Measurements from ENCODE around the gene MXD3.
A peak's percentile ranks its signal among the peaks of the same experiment; 100 is the strongest.

Gene MXD3

DNA sequence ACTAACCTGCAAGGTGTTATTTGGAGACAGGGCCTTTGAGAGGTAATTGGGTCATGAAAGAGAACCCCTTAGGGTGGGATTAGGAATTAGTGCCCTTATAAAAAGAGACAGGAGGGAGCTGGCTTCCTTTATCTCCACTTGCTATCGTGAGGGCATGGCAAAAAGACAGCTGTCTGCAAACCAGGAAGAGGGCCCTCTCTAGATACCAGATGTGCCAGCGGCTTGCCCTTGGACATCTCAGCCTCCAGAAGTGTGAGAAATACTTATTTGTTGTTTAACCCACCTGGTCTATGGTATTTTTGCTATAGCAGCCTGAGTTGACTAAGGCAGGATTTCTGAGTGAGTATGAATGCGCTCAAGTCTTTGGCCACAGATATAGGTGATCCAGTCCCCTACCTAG lies 45.0 kb upstream of the MXD3 start:
- H3K27ac ChIP-seq: peak overlapping the region; percentile 80
- TF ChIP-seq, protein P1, sequence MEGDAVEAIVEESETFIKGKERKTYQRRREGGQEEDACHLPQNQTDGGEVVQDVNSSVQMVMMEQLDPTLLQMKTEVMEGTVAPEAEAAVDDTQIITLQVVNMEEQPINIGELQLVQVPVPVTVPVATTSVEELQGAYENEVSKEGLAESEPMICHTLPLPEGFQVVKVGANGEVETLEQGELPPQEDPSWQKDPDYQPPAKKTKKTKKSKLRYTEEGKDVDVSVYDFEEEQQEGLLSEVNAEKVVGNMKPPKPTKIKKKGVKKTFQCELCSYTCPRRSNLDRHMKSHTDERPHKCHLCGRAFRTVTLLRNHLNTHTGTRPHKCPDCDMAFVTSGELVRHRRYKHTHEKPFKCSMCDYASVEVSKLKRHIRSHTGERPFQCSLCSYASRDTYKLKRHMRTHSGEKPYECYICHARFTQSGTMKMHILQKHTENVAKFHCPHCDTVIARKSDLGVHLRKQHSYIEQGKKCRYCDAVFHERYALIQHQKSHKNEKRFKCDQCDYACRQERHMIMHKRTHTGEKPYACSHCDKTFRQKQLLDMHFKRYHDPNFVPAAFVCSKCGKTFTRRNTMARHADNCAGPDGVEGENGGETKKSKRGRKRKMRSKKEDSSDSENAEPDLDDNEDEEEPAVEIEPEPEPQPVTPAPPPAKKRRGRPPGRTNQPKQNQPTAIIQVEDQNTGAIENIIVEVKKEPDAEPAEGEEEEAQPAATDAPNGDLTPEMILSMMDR (conservative IDR thresholded peaks at IDR 0.05): no peak

GRCh38 chr5:177355868-177356168 lies 44.1 kb upstream of the MXD3 start:
- H3K27ac ChIP-seq: no peak overlapping the region
- TF ChIP-seq, protein P1 (conservative IDR thresholded peaks at IDR 0.05): no peak

DNA sequence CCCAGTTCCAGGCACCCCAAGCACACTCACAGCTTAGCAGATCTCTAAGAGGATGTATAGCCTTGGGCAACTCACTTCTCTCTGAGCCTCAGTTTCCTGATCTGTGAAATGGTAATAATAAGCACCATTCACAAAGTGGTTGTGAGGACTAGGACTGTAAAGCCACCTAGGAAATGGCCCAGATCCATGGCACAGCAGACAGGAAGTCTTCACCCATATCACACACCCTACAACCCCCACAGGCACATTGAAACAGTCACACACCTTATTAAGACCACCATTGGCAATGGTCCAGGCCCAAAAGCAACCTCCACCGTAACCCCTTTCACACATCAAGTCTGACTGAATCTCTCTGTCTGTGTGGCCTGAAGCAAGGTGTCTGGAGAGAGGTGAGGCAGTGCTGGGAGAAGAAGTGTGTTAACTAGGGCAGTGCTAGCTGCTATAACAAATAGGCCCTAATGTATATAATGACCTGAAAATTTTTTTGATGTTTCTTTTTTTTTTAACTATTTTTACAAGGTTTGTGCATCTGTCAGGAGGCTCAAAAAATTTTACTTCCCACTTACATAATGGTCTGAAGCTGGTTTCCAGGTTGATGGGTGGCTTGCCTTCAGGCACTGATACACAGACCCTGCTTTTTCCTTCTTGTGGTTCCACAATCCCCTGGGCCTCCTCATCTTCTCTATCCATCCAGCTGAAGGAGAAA lies 43.6 kb upstream of the MXD3 start:
- no peak overlapping the region for H3K27ac ChIP-seq
- TF ChIP-seq, protein P1 (conservative IDR thresholded peaks at IDR 0.05): no peak

- TF ChIP-seq, protein P1 (conservative IDR thresholded peaks at IDR 0.05): no peak
- no peak overlapping the region for H3K27ac ChIP-seq
Measured at GRCh38 chr5:177354711-177355110, 43.0 kb upstream of the MXD3 start.

DNA sequence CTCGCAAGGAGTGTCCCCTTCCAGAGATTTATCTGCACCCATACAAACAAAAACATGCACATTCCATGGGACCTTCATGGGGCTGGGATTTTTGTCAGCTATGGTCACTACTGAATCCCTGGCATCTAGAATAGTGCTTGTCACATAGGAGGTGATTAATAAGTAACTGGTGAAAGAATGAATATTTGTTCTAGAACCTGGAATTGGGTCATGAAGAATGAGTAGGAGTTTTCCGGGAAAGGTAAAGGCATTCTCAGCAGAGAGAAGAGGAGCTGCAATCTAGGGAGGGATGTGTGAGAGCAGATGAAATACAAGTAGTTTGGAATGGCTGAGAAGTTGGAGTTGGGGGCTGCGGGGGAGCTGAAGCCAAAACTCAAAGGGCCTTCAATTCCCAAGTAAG lies 42.6 kb upstream of the MXD3 start:
- TF ChIP-seq, protein P1 (conservative IDR thresholded peaks at IDR 0.05): no peak
- no peak overlapping the region for H3K27ac ChIP-seq

DNA sequence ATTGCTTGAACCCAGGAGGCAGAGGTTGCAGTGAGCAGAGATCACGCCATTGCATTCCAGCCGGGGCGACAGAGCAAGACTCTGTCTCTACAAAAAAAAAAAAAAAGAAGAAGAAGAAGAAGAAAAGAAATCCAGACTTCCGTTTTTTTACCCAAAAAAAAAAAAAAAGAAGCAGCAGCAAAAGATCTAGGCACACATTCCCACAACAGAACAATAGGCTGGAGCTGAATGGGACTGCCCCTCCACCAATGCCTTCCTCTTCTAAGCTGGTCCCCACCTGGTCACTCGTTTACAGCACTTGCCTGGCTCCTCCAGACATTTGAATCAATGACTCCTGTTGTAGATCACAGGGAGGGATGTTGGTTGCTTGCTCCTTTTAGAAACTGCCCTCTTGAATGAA lies 41.4 kb upstream of the MXD3 start:
- TF ChIP-seq, protein P1 (conservative IDR thresholded peaks at IDR 0.05): no peak
- no peak overlapping the region for H3K27ac ChIP-seq

- TF ChIP-seq, protein P1 (conservative IDR thresholded peaks at IDR 0.05): no peak
- H3K27ac ChIP-seq: peak within 1 kb of the TSS; percentile 97
Measured at GRCh38 chr5:177351392-177352329, 40.0 kb upstream of the MXD3 start, which contains the start of gene LMAN2. TSS of gene LMAN2 (minus strand) at chr5:177351668. CDS start at chr5:177351647, 21 bp downstream.
